GM12878 (cell line): ENCODE measurements around the gene CHRFAM7A. TPM values are rescaled to one million over a fixed set of nuclear protein-coding genes. Genes with fewer than 3 reads are reported as not detected.
"Not testable (repeated sequence)": the region's sequence is repeated elsewhere in the genome, so short reads cannot be mapped to it uniquely, and the experiment has no call there.

ENCODE experiments used
- ATAC-seq: fragments of 200-7000 bp; cut with Tn5 transposase; 3 replicates; pipeline ENCODE4 v1.9.1; 2020; ENCODE audit warnings: mild to moderate bottlenecking, moderate library complexity
- BruUV-seq: library from RNA; stranded (reverse); fragments of 400-500 nt; replicated peaks from 2 replicates; lab custom pipeline; 2021; lab: Mats Ljungman, UMichigan
- CTCF ChIA-PET: fragments of 300-600 bp; sonication (Branson Sonifier 250); formaldehyde crosslinking; extraction: SDS; loops from one replicate; lab custom pipeline; 2021; ENCODE audit warnings: inconsistent platforms; lab: Yijun Ruan, JAX
- POLR2A ChIA-PET: fragments of 350-600 bp; formaldehyde crosslinking; extraction: SDS; loops from one replicate; lab custom pipeline; 2021; ENCODE audit warnings: inconsistent platforms; lab: Charles Lee
- RAD21 ChIA-PET: fragments of 300-600 bp; sonication (Branson Sonifier 250); formaldehyde crosslinking; loops from one replicate; lab custom pipeline; 2023; ENCODE audit warnings: antibody characterized with exemption; ENCODE audit not compliant: unreplicated experiment; lab: Charles Lee
- SMC1A ChIA-PET: fragments of 300-600 bp; sonication (Branson Sonifier 250); formaldehyde crosslinking; loops from one replicate; lab custom pipeline; 2023; ENCODE audit not compliant: unreplicated experiment, uncharacterized antibody; lab: Charles Lee
- DNase-seq: peaks from one replicate; pipeline ENCODE4 v3.0.0-alpha.2; 2011; ENCODE audit warnings: low read depth, low spot score
- FAIRE-seq: peaks from 3 replicates; lab custom pipeline; 2011; peaks lifted over from hg19 to GRCh38; lab: Jason Lieb, UNC
- H2AFZ ChIP-seq: 2 replicates; pipeline ENCODE4 v1.6.0; 2011; ENCODE audit warnings: low read depth, low read length, control low read depth; ENCODE audit not compliant: control insufficient read depth
- H3K27ac ChIP-seq: 2 replicates; pipeline ENCODE4 v1.5.1; 2011; ENCODE audit warnings: control low read depth; ENCODE audit not compliant: control insufficient read depth, insufficient read depth
- H3K27me3 ChIP-seq, 2 experiments: replicated peaks in 1 of 2; 2 replicates each; pipeline versions ENCODE4 v1.6.0 to v1.6.1; 2011; ENCODE audit warnings: low read length in 1 of 2; ENCODE audit not compliant: control insufficient read depth in 2 of 2, insufficient read depth in 2 of 2
- H3K36me3 ChIP-seq, 2 experiments: 2 replicates each; pipeline ENCODE4 v1.5.1; 2011; ENCODE audit warnings: low read length in 1 of 2; ENCODE audit not compliant: control insufficient read depth in 2 of 2, insufficient read depth in 2 of 2
- H3K4me1 ChIP-seq: 2 replicates; pipeline ENCODE4 v1.6.1; 2011; ENCODE audit warnings: mild to moderate bottlenecking, low read length, moderate library complexity, mixed read lengths; ENCODE audit not compliant: control insufficient read depth, insufficient read depth
- H3K4me2 ChIP-seq: 2 replicates; pipeline ENCODE4 v1.6.0; 2011; ENCODE audit warnings: control low read depth; ENCODE audit not compliant: control insufficient read depth, insufficient read depth
- H3K4me3 ChIP-seq: fragments of 200-600 bp; sonication (generic); 2 replicates; pipeline ENCODE4 v1.5.1; 2016
- H3K79me2 ChIP-seq: 2 replicates; pipeline ENCODE4 v1.6.0; 2011; ENCODE audit warnings: low read length; ENCODE audit not compliant: control insufficient read depth, insufficient read depth
- H3K9ac ChIP-seq: 2 replicates; pipeline ENCODE4 v1.8.0; 2011; ENCODE audit warnings: low read length, control low read depth, mixed read lengths; ENCODE audit not compliant: control insufficient read depth, insufficient read depth
- H3K9me3 ChIP-seq: replicated peaks from 3 replicates; pipeline ENCODE4 v1.5.1; 2011; ENCODE audit warnings: mild to moderate bottlenecking, low read length; ENCODE audit not compliant: control insufficient read depth, insufficient read depth
- H4K20me1 ChIP-seq: 2 replicates; pipeline ENCODE4 v1.6.0; 2011; ENCODE audit not compliant: control insufficient read depth, insufficient read depth
- WGBS: methylation state at CpG from one replicate; pipeline ENCODE4 v1.1.6; 2016; ENCODE audit warnings: low lambda C conversion rate; ENCODE audit not compliant: insufficient replicate concordance, insufficient coverage; ENCODE audit errors: missing lambda C conversion rate; 5-methylcytosine and 5-hydroxymethylcytosine counted together
- in situ Hi-C: fragments of 300-500 bp; cut with MboI; formaldehyde crosslinking; loops from 9 replicates; pipeline ENCODE4 v1.14.3; 2018; ENCODE audit warnings: mixed read lengths
- intact Hi-C: fragments of 100-400 bp; cut with micrococcal nuclease; formaldehyde crosslinking; loops from one replicate; pipeline ENCODE4 v1.14.2; 2022; ENCODE audit not compliant: unreplicated experiment
- polyA plus RNA-seq, 11 experiments: library from polyadenylated mRNA; depleted of rRNA in 4 of 11; unstranded in 6 of 11; stranded (reverse) in 5 of 11; fragments of >200 nt; fragmentation: Nextera tagmentation in 4 of 11; fragmentation: Illumina TruSeq in 1 of 11; extraction: Ambion mirVana in 4 of 11; extraction: Trizol in 1 of 11; gene quantifications; 1 replicate in 1 of 11; 2 replicates in 10 of 11; pipeline versions ENCODE4 v1.2.1 to v1.2.3, GENCODE V29; 2011 to 2016; ENCODE audit warnings: inconsistent platforms in 2 of 11, missing spikeins in 2 of 11, low read depth in 1 of 11
- total RNA-seq, 4 experiments: library from RNA; depleted of rRNA in 3 of 4; stranded (reverse); fragments of >200 nt in 3 of 4; fragmentation: Illumina TruSeq in 1 of 4; extraction: Trizol in 1 of 4; gene quantifications; 2 replicates each; pipeline versions ENCODE4 v1.2.1 to v1.2.3, GENCODE V29; 2013 to 2021

Gene CHRFAM7A
- total and polyA plus RNA-seq, 10 of the 15 experiments (the other 5 are each of a cell fraction or from before 2014, with no cell fraction given) = 0.25 to 0.75 (median 0.37) TPM; not detected in 5

- intact Hi-C loops, H3K9ac ChIP-seq, BruUV-seq, H3K4me3 ChIP-seq, H4K20me1 ChIP-seq, H3K27me3 ChIP-seq, H2AFZ ChIP-seq, RAD21 ChIA-PET, POLR2A ChIA-PET, H3K27ac ChIP-seq, CTCF ChIA-PET, H3K4me2 ChIP-seq, H3K9me3 ChIP-seq, FAIRE-seq, H3K4me1 ChIP-seq, SMC1A ChIA-PET, H3K79me2 ChIP-seq, H3K36me3 ChIP-seq, DNase-seq, ATAC-seq: not testable (repeated sequence)
- in situ Hi-C loops = loop anchor here (25.0 kb wide), 1 partner anchor 1761 kb away; no protein-coding TSS in a partner anchor
- WGBS = 0% methylated on average over 1 of the region's 4 CpGs
Observed at GRCh38 chr15:30375872-30376271, 17.5 kb downstream of the CHRFAM7A start.

- H3K4me3 ChIP-seq, H3K4me1 ChIP-seq, H3K79me2 ChIP-seq, H3K36me3 ChIP-seq, FAIRE-seq, ATAC-seq, CTCF ChIA-PET, POLR2A ChIA-PET, H3K9ac ChIP-seq, DNase-seq, intact Hi-C loops, H3K9me3 ChIP-seq, H3K27ac ChIP-seq, SMC1A ChIA-PET, RAD21 ChIA-PET, H3K4me2 ChIP-seq, H2AFZ ChIP-seq, H3K27me3 ChIP-seq, BruUV-seq, H4K20me1 ChIP-seq: not testable (repeated sequence)
- WGBS = no CpG with 5 or more reads among the region's 10 CpGs
- in situ Hi-C loops = loop anchor here (25.0 kb wide), 1 partner anchor 1762 kb away; no protein-coding TSS in a partner anchor
Observed at GRCh38 chr15:30374862-30375261, 18.5 kb downstream of the CHRFAM7A start.

DNA sequence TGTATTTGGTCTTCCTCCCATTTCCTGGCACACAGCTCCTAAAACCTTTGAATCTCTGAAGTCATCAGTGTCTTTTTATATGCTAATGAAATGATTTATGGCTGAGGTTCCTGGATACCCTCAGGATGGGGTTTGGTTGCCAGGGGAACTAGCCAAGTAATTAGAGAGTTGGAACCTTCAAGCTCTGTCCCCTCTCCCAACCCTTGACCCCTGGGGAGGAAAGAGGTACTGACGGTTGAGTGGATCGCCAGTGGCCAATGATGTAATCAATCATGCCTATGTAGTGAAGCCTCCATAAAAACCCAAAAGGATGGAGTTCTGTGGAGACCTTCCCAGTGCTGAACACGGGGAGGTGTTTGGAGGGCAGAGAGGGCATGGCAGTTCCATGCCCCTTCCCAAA, 25.1 kb downstream of the CHRFAM7A start:
- CTCF ChIA-PET, FAIRE-seq, in situ Hi-C loops, H3K27ac ChIP-seq, RAD21 ChIA-PET, H3K4me3 ChIP-seq, H4K20me1 ChIP-seq, H3K27me3 ChIP-seq, H3K4me1 ChIP-seq, H3K9ac ChIP-seq, ATAC-seq, H3K9me3 ChIP-seq, DNase-seq, H3K79me2 ChIP-seq, H3K4me2 ChIP-seq, POLR2A ChIA-PET, SMC1A ChIA-PET, H3K36me3 ChIP-seq, intact Hi-C loops, BruUV-seq, H2AFZ ChIP-seq: not testable (repeated sequence)
- WGBS = no CpG with 5 or more reads among the region's 3 CpGs

GRCh38 chr15:30367246-30367645, 26.1 kb downstream of the CHRFAM7A start:
- CTCF ChIA-PET, in situ Hi-C loops, ATAC-seq, DNase-seq, intact Hi-C loops, H3K27ac ChIP-seq, H3K4me1 ChIP-seq, H3K9me3 ChIP-seq, SMC1A ChIA-PET, H3K4me2 ChIP-seq, H3K27me3 ChIP-seq, RAD21 ChIA-PET, H3K79me2 ChIP-seq, H2AFZ ChIP-seq, H3K4me3 ChIP-seq, POLR2A ChIA-PET, H3K36me3 ChIP-seq, H4K20me1 ChIP-seq, H3K9ac ChIP-seq, FAIRE-seq, BruUV-seq: not testable (repeated sequence)
- 35% methylated on average over 13 of the region's 17 CpGs for WGBS
